SU-DHL-6 (cell line): ENCODE results near the gene OR10H4.

Experiments
- H2AFZ ChIP-seq: fragments of 200-600 bp; sonication (generic); 2 replicates; pipeline ENCODE4 v1.6.1; 2014; ENCODE audit warnings: low read depth, mild to moderate bottlenecking, moderate library complexity, mixed read lengths, antibody characterized with exemption, low read length; ENCODE audit not compliant: severe bottlenecking
- H3F3A ChIP-seq: fragments of 200-600 bp; shearing (Covaris generic); 2 replicates; pipeline ENCODE4 v1.6.0; 2016; ENCODE audit warnings: antibody characterized with exemption, mild to moderate bottlenecking; ENCODE audit not compliant: insufficient read depth
- H3K27ac ChIP-seq: fragments of 200-600 bp; sonication (generic); 2 replicates; pipeline ENCODE4 v1.5.1; 2016; ENCODE audit warnings: low read depth, mild to moderate bottlenecking, low read length, moderate library complexity, mixed read lengths
- H3K27me3 ChIP-seq: fragments of 200-600 bp; sonication (generic), shearing (Covaris generic); 2 replicates; pipeline ENCODE4 v1.6.0; 2014; ENCODE audit warnings: mild to moderate bottlenecking, low read length
- H3K36me3 ChIP-seq: fragments of 200-600 bp; sonication (generic); 2 replicates; pipeline ENCODE4 v1.6.1; 2014; ENCODE audit warnings: mild to moderate bottlenecking, low read length, mixed read lengths
- H3K4me2 ChIP-seq: fragments of 300-600, 200-600 bp; shearing (Covaris generic), sonication (generic); 2 replicates; pipeline ENCODE4 v1.6.0; 2014; ENCODE audit warnings: low read length, low read depth, mild to moderate bottlenecking; ENCODE audit not compliant: poor library complexity, severe bottlenecking
- H3K4me3 ChIP-seq: fragments of 200-600 bp; sonication (generic); 2 replicates; pipeline ENCODE4 v1.5.1; 2014; ENCODE audit warnings: antibody characterized with exemption, low read length, mild to moderate bottlenecking, mixed read lengths; ENCODE audit not compliant: insufficient read depth, poor library complexity, severe bottlenecking
- H3K79me2 ChIP-seq: fragments of 200-600 bp; sonication (generic); 2 replicates; pipeline ENCODE4 v1.6.1; 2014; ENCODE audit warnings: mild to moderate bottlenecking, low read length, moderate library complexity; ENCODE audit not compliant: insufficient read depth
- H3K9ac ChIP-seq: fragments of 200-600 bp; sonication (generic); 2 replicates; pipeline ENCODE4 v1.7.0; 2014; ENCODE audit warnings: mild to moderate bottlenecking, low read length
- H3K9me2 ChIP-seq: fragments of 200-600 bp; sonication (generic); replicated peaks from 2 replicates; pipeline ENCODE4 v1.6.1; 2014; ENCODE audit warnings: low read length; ENCODE audit not compliant: insufficient read depth
- H3K9me3 ChIP-seq: fragments of 200-600 bp; sonication (generic); 2 replicates; pipeline ENCODE4 v1.6.1; 2014; ENCODE audit warnings: low read length, mixed read lengths; ENCODE audit not compliant: insufficient read depth
- H4K20me1 ChIP-seq: fragments of 200-600 bp; sonication (generic); 2 replicates; pipeline ENCODE4 v1.6.1; 2014; ENCODE audit warnings: low read depth, mild to moderate bottlenecking, antibody characterized with exemption, low read length, moderate library complexity, mixed read lengths
- CTCF ChIP-seq: fragments of 200-600 bp; sonication (generic); IDR thresholded peaks from one replicate; pipeline ENCODE4 v1.5.1; 2017; ENCODE audit warnings: antibody characterized with exemption, mild to moderate bottlenecking, low read length, moderate library complexity; ENCODE audit not compliant: insufficient read depth, poor library complexity, severe bottlenecking
- EZH2phosphoT487 ChIP-seq: fragments of 200-600 bp; sonication (generic), shearing (Covaris generic); conservative IDR thresholded peaks from 2 replicates; pipeline ENCODE4 v1.6.1; 2018; ENCODE audit warnings: mild to moderate bottlenecking, antibody characterized with exemption, low read length, moderate library complexity, mixed read lengths

The OR10H4 gene

GRCh38 chr19:15986701-15987100, 37.9 kb downstream of the OR10H4 start:
- H4K20me1 ChIP-seq = no peaks in the 10 kb centered on the region
- H3K36me3 ChIP-seq = no peaks in the 10 kb centered on the region
- no peak overlapping the region for H3K4me3 ChIP-seq
- no peak overlapping the region for H3K4me2 ChIP-seq
- H3K27me3 ChIP-seq = no peaks in the 10 kb centered on the region
- H3K9me2 ChIP-seq = no peaks in the 10 kb centered on the region
- no peak for TF ChIP-seq CTCF
- no peak for TF ChIP-seq EZH2phosphoT487
- H3K9ac ChIP-seq = no peak overlapping the region
- no peaks in the 10 kb centered on the region for H3F3A ChIP-seq
- H3K9me3 ChIP-seq = no peaks in the 10 kb centered on the region
- H2AFZ ChIP-seq = no peak overlapping the region
- H3K79me2 ChIP-seq = no peaks in the 10 kb centered on the region
- H3K27ac ChIP-seq = no peak overlapping the region

GRCh38 chr19:15989889-15990288, 41.1 kb downstream of the OR10H4 start:
- Histone ChIP-seq H3K9ac (no peak overlapping the region), H3K9me2 (no peaks in the 10 kb centered on the region), H3F3A (no peaks in the 10 kb centered on the region), H3K27me3 (no peaks in the 10 kb centered on the region), H3K79me2 (no peaks in the 10 kb centered on the region), H2AFZ (no peak overlapping the region), H3K27ac (no peak overlapping the region), H4K20me1 (no peaks in the 10 kb centered on the region), H3K4me3 (no peak overlapping the region), H3K4me2 (no peak overlapping the region), H3K36me3 (no peaks in the 10 kb centered on the region), H3K9me3 (no peaks in the 10 kb centered on the region)
- TF ChIP-seq CTCF (no peak), EZH2phosphoT487 (no peak)

DNA sequence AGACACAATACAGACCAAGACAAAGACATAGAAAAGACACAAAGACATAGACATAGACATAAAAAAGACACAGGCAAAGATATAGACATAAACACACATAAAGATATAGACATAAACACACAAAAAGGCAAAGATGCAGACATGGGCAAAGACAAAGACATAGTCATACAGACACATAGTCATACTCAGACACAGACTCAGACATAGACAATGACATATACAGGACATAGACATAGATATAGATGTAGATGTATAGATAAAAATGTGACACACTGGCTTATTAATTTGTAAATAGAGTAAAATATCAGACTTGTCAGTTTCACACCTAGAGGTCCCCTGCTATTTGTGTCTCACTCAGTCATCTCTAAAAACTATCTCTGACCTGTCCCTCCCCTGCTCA, 42.8 kb downstream of the OR10H4 start:
- Histone ChIP-seq H3K4me2 (no peak overlapping the region), H3K36me3 (no peaks in the 10 kb centered on the region), H3K9ac (no peak overlapping the region), H2AFZ (no peak overlapping the region), H3K9me2 (no peaks in the 10 kb centered on the region), H3K27ac (no peak overlapping the region), H3K27me3 (no peaks in the 10 kb centered on the region), H3K9me3 (no peaks in the 10 kb centered on the region), H4K20me1 (no peaks in the 10 kb centered on the region), H3F3A (no peaks in the 10 kb centered on the region), H3K79me2 (no peaks in the 10 kb centered on the region), H3K4me3 (no peak overlapping the region)
- TF ChIP-seq EZH2phosphoT487 = no peak
- no peak for TF ChIP-seq CTCF

GRCh38 chr19:15992014-15992413, 43.2 kb downstream of the OR10H4 start:
- H2AFZ ChIP-seq = no peak overlapping the region
- H3K9ac ChIP-seq = no peak overlapping the region
- no peaks in the 10 kb centered on the region for H4K20me1 ChIP-seq
- TF ChIP-seq EZH2phosphoT487 = no peak
- no peak for TF ChIP-seq CTCF
- H3K36me3 ChIP-seq = no peaks in the 10 kb centered on the region
- H3K79me2 ChIP-seq = no peaks in the 10 kb centered on the region
- H3K27ac ChIP-seq = no peak overlapping the region
- no peak overlapping the region for H3K4me3 ChIP-seq
- no peaks in the 10 kb centered on the region for H3K9me2 ChIP-seq
- H3K9me3 ChIP-seq = no peaks in the 10 kb centered on the region
- H3F3A ChIP-seq = no peaks in the 10 kb centered on the region
- H3K4me2 ChIP-seq = no peak overlapping the region
- H3K27me3 ChIP-seq = no peaks in the 10 kb centered on the region
